Calu3 (cell line): ENCODE measurements around the gene ADAMTS7. TPM values are rescaled to one million over a fixed set of nuclear protein-coding genes. Genes with fewer than 3 reads are reported as not detected.
"Not testable (repeated sequence)": the region's sequence is repeated elsewhere in the genome, so short reads cannot be mapped to it uniquely, and the experiment has no call there.

Experiments
- BruUV-seq: library from RNA; stranded (reverse); fragments of 400-500 nt; replicated peaks from 2 replicates; lab custom pipeline; 2021; lab: Mats Ljungman, UMichigan
- CTCF ChIA-PET: fragments of 300-600 bp; sonication (Branson Sonifier 250); formaldehyde crosslinking; loops from one replicate; lab custom pipeline; 2022; ENCODE audit warnings: antibody characterized with exemption; lab: Charles Lee
- DNase-seq: peaks from one replicate; pipeline ENCODE4 v3.0.0; 2022
- H3K27ac Mint-ChIP-seq: one replicate; pipeline ENCODE4 v1.8.0; 2022; ENCODE audit warnings: mixed read lengths; ENCODE audit not compliant: unreplicated experiment
- H3K27me3 Mint-ChIP-seq: one replicate; pipeline ENCODE4 v1.8.0; 2022; ENCODE audit warnings: mixed read lengths; ENCODE audit not compliant: unreplicated experiment
- H3K36me3 Mint-ChIP-seq: one replicate; pipeline ENCODE4 v1.8.0; 2022; ENCODE audit warnings: mild to moderate bottlenecking, moderate library complexity, mixed read lengths; ENCODE audit not compliant: insufficient read depth, unreplicated experiment
- H3K4me1 Mint-ChIP-seq: one replicate; pipeline ENCODE4 v1.8.0; 2022; ENCODE audit warnings: mild to moderate bottlenecking, low read depth, mixed read lengths; ENCODE audit not compliant: unreplicated experiment
- H3K4me3 Mint-ChIP-seq: one replicate; pipeline ENCODE4 v1.8.0; 2022; ENCODE audit warnings: mild to moderate bottlenecking, low read depth, moderate library complexity, mixed read lengths; ENCODE audit not compliant: unreplicated experiment
- H3K9me3 Mint-ChIP-seq: one replicate; pipeline ENCODE4 v1.8.0; 2022; ENCODE audit warnings: low read depth, mixed read lengths; ENCODE audit not compliant: unreplicated experiment
- CTCF ChIP-seq: fragments of 200-600 bp; IDR thresholded peaks from one replicate; pipeline ENCODE4 v1.8.0; 2022; ENCODE audit warnings: antibody characterized with exemption; ENCODE audit not compliant: unreplicated experiment
- intact Hi-C: fragments of 100-400 bp; cut with micrococcal nuclease; formaldehyde crosslinking; loops from one replicate; pipeline ENCODE4 v1.10.0; 2022; ENCODE audit not compliant: unreplicated experiment
- total RNA-seq: library from RNA; stranded (reverse); gene quantifications from 2 replicates; pipeline ENCODE4 v1.2.3, GENCODE V29; 2022

ADAMTS7 gene
- total RNA-seq, 1 experiment from 2014 or later: 1.4 TPM

- H3K9me3 Mint-ChIP-seq: no peaks in the 10 kb centered on the region
- no peak overlapping the region for H3K4me3 Mint-ChIP-seq
- H3K36me3 Mint-ChIP-seq: no peaks in the 10 kb centered on the region
- BruUV-seq: no TSS peak
- CTCF ChIA-PET: interaction anchor here (0.8 kb wide), 1 partner anchor 10 kb away, joined by 3 read pairs; no protein-coding TSS in a partner anchor
- peaks cover 14% of the 10 kb centered on the region for H3K4me1 Mint-ChIP-seq
- H3K27ac Mint-ChIP-seq: no peak overlapping the region
- peak; percentile 64 for DNase-seq
- intact Hi-C loops: no loop called here
- peaks cover 58% of the 10 kb centered on the region for H3K27me3 Mint-ChIP-seq
- TF ChIP-seq CTCF: no peak
These were observed 84.3 kb downstream of the ADAMTS7 start for GRCh38 chr15:78726870-78727551.

GRCh38 chr15:78719819-78720450 lies 91.3 kb downstream of the ADAMTS7 start:
- CTCF ChIA-PET, H3K36me3 Mint-ChIP-seq, H3K27ac Mint-ChIP-seq, intact Hi-C loops, H3K9me3 Mint-ChIP-seq, H3K4me1 Mint-ChIP-seq, BruUV-seq: not testable (repeated sequence)
- H3K27me3 Mint-ChIP-seq: peaks cover 13% of the 10 kb centered on the region
- peak; percentile 28 for DNase-seq
- H3K4me3 Mint-ChIP-seq: peak overlapping the region; percentile 34

GRCh38 chr15:78718837-78719236 lies 92.4 kb downstream of the ADAMTS7 start:
- Mint-ChIP-seq H3K9me3 (no peaks in the 10 kb centered on the region), H3K36me3 (no peaks in the 10 kb centered on the region), H3K27me3 (peaks cover 13% of the 10 kb centered on the region), H3K4me3 (no peak overlapping the region), H3K4me1 (peaks cover 2% of the 10 kb centered on the region), H3K27ac (no peak overlapping the region)
- CTCF ChIA-PET: no interaction called here
- BruUV-seq: no TSS peak
- intact Hi-C loops: no loop called here
- DNase-seq: no peak
- TF ChIP-seq CTCF: no peak

- Mint-ChIP-seq H3K27me3 (peaks cover 13% of the 10 kb centered on the region), H3K4me3 (no peak overlapping the region), H3K36me3 (no peaks in the 10 kb centered on the region), H3K27ac (no peak overlapping the region), H3K9me3 (no peaks in the 10 kb centered on the region), H3K4me1 (peaks cover 9% of the 10 kb centered on the region)
- CTCF ChIA-PET: no interaction called here
- no TSS peak for BruUV-seq
- intact Hi-C loops: no loop called here
- TF ChIP-seq CTCF: no peak
- DNase-seq: no peak
These were observed 93.2 kb downstream of the ADAMTS7 start for GRCh38 chr15:78717956-78718656.
